ENCODE data around the gene SYNJ1.
"Not testable (repeated sequence)": the region's sequence is repeated elsewhere in the genome, so short reads cannot be mapped to it uniquely, and the experiment has no call there.

SYNJ1 gene, protein sequence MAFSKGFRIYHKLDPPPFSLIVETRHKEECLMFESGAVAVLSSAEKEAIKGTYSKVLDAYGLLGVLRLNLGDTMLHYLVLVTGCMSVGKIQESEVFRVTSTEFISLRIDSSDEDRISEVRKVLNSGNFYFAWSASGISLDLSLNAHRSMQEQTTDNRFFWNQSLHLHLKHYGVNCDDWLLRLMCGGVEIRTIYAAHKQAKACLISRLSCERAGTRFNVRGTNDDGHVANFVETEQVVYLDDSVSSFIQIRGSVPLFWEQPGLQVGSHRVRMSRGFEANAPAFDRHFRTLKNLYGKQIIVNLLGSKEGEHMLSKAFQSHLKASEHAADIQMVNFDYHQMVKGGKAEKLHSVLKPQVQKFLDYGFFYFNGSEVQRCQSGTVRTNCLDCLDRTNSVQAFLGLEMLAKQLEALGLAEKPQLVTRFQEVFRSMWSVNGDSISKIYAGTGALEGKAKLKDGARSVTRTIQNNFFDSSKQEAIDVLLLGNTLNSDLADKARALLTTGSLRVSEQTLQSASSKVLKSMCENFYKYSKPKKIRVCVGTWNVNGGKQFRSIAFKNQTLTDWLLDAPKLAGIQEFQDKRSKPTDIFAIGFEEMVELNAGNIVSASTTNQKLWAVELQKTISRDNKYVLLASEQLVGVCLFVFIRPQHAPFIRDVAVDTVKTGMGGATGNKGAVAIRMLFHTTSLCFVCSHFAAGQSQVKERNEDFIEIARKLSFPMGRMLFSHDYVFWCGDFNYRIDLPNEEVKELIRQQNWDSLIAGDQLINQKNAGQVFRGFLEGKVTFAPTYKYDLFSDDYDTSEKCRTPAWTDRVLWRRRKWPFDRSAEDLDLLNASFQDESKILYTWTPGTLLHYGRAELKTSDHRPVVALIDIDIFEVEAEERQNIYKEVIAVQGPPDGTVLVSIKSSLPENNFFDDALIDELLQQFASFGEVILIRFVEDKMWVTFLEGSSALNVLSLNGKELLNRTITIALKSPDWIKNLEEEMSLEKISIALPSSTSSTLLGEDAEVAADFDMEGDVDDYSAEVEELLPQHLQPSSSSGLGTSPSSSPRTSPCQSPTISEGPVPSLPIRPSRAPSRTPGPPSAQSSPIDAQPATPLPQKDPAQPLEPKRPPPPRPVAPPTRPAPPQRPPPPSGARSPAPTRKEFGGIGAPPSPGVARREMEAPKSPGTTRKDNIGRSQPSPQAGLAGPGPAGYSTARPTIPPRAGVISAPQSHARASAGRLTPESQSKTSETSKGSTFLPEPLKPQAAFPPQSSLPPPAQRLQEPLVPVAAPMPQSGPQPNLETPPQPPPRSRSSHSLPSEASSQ (N-terminal part only)

GRCh38 chr21:32727687-32728455 is at the start of gene SYNJ1:
Gene SYNJ1, minus strand, starts transcription at chr21:32728013. Its CDS starts 1,118 bp downstream, at chr21:32726895.
- DNase-seq (ENCODE audit: low read depth in 2 of 2) = peak; percentile 88 to 93

DNA sequence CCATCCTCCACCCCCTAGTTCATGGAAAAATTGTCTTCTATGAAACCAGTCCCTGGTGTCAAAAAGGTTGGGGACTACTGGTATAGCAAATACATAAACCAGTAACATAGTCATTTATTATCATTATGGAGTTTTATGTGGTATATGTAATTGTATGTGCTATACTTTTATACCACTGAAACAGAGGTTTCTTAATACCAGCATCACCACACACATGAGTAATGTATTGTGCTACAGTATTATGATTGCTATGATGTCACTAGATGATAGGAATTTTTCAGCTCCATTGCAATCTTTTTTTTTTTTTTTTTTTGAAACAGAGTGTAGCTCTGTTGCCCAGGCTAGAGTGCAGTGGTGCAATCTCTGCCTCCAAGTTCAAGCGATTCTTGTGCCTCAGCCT is 49.5 kb upstream of the SYNJ1 start:
- no peak for DNase-seq (ENCODE audit: low read depth in 2 of 2)

GRCh38 chr21:32776743-32777142 is 48.9 kb upstream of the SYNJ1 start:
- DNase-seq (ENCODE audit: low read depth in 2 of 2) = no peak

- not testable (repeated sequence) for DNase-seq (ENCODE audit: low read depth in 2 of 2)
Measured at GRCh38 chr21:32773048-32773344, 45.2 kb upstream of the SYNJ1 start.

DNA sequence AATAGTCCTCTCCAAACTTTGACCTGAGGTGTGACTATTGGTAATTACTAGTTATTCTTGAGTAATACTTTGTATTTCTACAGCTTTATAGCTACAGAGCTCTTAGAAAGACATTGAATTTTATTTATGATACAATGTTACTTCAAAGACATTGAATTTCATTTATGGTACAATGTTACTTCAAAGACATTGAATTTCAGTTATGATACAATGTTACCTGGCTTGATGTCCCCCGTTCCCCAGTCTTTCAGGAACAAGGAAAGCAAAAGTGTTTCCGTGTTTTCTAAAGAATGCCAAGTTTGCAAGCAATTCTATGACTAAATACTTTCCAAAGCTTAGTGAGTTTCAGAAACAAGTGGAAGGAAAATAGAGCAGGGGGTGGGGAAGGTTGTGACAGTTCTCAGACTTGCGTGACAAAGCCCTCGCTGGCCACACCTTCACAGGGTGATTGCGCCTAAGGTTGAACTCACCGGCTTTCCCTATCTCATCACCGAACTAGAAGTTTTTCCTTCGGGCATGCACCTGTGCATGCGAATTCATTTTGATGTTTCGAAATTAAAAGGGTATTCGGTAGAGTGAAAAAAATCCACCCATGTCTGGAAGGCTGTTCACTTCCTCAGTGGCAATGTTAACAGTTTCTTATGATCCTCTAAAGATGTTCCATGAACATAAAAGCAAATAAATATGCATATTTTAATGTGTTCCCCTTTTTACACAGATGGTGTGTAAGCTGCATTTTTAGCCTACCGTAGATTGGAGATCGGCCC is 44.7 kb upstream of the SYNJ1 start:
- DNase-seq (ENCODE audit: low read depth in 2 of 2) = peak; percentile 56 to 65

GRCh38 chr21:32770871-32771523 is 43.2 kb upstream of the SYNJ1 start:
- peak; percentile 26 to 33 for DNase-seq (ENCODE audit: low read depth in 2 of 2)

DNA sequence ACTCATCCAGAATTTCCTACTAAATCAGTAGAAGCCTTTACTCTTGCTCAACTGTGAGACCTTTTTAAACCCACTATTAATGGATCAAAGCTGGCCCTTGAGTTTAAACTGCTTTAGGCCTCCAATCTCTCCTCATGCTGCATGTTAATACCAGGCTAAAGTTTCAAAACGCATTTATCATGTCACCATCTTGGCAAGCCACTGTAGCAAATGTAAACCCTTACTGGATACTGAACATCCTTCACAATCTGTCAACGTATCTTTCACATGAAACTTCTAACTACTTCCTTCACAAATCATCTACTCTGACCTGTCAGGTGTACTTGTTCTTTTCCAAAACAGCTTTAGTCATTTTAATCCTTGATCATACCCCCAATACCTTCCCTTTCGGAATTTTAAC is 40.7 kb upstream of the SYNJ1 start:
- no peak for DNase-seq (ENCODE audit: low read depth in 2 of 2)

GRCh38 chr21:32765058-32765457 is 37.2 kb upstream of the SYNJ1 start:
- no peak for DNase-seq (ENCODE audit: low read depth in 2 of 2)

DNA sequence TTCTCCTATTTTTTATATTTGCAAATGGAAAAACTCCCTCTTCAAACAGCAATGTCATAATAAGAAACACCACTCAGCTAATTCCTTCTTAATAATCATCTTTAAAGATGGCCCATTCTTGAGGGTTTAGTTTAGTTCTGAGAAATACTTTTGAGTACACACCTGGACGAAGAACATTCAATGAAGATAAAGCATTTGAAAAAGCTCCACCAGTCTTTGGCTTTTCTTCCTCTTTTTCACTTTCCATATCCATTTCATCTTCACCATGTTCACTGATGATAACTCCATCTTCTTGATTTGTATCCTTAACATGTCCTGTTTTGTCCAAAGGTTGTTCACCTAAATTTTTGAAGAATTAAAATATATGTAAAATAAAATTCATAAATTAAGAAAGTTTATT is 36.4 kb upstream of the SYNJ1 start:
- DNase-seq (ENCODE audit: low read depth in 2 of 2) = no peak

GRCh38 chr21:32757804-32758203 is 30.0 kb upstream of the SYNJ1 start:
- no peak for DNase-seq (ENCODE audit: low read depth in 2 of 2)

GRCh38 chr21:32756096-32756495 is 28.3 kb upstream of the SYNJ1 start:
- no peak for DNase-seq (ENCODE audit: low read depth in 2 of 2)

GRCh38 chr21:32753818-32754585 is 26.2 kb upstream of the SYNJ1 start:
- no peak for DNase-seq (ENCODE audit: low read depth in 2 of 2)

DNA sequence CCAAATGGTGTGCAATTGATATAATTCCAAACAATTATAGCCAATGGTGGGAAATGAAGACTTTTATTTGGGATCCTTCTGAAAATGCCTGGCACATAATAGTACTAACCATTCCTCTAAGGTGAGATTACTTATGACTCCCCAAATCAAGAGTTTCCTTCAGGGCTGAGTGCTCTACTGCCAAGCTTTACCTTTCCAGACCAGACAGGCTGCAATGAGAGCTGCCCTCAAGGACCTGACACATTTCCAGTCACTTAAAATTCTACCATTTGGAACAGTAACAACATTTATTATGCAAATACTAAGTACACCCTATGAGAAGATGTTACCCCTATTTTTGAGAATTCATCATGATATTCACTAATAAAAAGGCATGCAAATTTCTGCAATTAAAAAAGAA is 22.6 kb upstream of the SYNJ1 start:
- no peak for DNase-seq (ENCODE audit: low read depth in 2 of 2)

- DNase-seq (ENCODE audit: low read depth in 2 of 2) = no peak
Measured at GRCh38 chr21:32749662-32750061, 21.8 kb upstream of the SYNJ1 start.

- no peak for DNase-seq (ENCODE audit: low read depth in 2 of 2)
Measured at GRCh38 chr21:32748529-32748928, 20.7 kb upstream of the SYNJ1 start.

- DNase-seq (ENCODE audit: low read depth in 2 of 2) = no peak
Measured at GRCh38 chr21:32747396-32747795, 19.6 kb upstream of the SYNJ1 start.

DNA sequence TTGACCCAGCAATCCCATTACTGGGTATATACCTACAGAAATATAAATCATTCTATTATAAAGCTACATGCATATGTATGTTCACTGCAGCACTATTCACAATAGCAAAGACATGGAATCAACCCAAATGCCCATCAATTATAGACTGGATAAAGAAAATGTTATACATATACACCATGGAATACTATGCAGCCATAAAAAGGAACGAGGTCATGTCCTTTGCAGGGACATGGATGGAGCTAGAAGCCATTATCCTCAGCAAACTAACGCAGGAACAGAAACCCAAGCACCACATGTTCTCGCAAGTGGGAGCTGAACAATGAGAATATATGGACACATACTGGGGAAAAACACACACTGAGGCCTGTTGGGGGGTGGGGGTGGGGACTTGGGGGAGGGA is 18.9 kb upstream of the SYNJ1 start:
- DNase-seq (ENCODE audit: low read depth in 2 of 2) = not testable (repeated sequence)

- DNase-seq (ENCODE audit: low read depth in 2 of 2) = no peak
Measured at GRCh38 chr21:32742396-32742795, 14.6 kb upstream of the SYNJ1 start.

- DNase-seq (ENCODE audit: low read depth in 2 of 2) = no peak
Measured at GRCh38 chr21:32741336-32741735, 13.5 kb upstream of the SYNJ1 start.

All from stimulated activated CD4-positive, alpha-beta T cell treated with anti-CD3 and anti-CD28 coated beads, Interleukin-15, amount 100 ng/mL, for 48 hours (primary cell).